ENCODE measurements around the gene MTCH2.

The MTCH2 gene

DNA sequence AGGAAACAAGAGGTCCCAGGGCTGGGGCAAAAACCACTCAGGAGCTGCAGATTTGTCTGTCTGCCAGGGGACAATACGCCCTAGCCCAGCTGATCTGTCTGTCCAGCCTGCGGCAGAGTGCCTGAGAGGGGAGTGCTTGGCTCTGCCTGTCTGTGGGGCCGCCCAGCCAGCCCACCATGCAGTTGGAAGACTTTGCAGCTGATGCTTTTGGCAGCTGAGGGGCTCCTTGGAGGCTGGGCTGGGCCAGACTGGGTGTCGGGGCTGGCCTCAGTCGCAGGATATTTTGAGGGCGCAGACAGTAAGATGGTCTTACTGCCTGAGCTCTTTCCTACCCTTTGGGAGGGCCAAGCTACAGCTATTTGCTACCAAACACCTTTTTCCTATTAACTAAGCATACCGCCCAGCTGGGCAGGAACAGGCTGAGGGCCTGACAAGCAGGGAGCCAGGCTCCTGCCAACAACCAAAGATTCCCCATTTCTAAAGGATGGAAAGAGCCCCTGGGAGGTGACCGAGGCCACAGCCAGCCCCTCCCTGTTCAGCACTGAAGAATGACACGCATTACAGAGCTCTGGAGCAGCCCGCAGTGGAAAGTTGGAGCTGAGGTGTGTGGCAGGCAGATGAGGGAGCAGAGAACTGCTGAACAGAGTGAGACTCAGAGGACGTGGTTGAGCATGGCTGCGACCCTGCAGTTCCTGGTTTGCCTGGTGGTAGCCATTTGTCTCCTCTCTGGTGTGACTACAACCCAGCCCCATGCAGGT lies 56.1 kb downstream of the MTCH2 start, which contains the start of gene FAM180B:
FAM180B (plus strand) TSS at position 581 of the 758 bp plus-strand sequence; CDS start at position 672, 91 bp downstream.
- no peak for DNase-seq (ENCODE audit: insufficient read length, low spot score)
- FAIRE-seq, result no peak
- TF ChIP-seq, protein P1, sequence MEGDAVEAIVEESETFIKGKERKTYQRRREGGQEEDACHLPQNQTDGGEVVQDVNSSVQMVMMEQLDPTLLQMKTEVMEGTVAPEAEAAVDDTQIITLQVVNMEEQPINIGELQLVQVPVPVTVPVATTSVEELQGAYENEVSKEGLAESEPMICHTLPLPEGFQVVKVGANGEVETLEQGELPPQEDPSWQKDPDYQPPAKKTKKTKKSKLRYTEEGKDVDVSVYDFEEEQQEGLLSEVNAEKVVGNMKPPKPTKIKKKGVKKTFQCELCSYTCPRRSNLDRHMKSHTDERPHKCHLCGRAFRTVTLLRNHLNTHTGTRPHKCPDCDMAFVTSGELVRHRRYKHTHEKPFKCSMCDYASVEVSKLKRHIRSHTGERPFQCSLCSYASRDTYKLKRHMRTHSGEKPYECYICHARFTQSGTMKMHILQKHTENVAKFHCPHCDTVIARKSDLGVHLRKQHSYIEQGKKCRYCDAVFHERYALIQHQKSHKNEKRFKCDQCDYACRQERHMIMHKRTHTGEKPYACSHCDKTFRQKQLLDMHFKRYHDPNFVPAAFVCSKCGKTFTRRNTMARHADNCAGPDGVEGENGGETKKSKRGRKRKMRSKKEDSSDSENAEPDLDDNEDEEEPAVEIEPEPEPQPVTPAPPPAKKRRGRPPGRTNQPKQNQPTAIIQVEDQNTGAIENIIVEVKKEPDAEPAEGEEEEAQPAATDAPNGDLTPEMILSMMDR (IDR thresholded peaks at IDR 0.05; ENCODE audit: insufficient read depth, missing control alignments), result no peak

DNA sequence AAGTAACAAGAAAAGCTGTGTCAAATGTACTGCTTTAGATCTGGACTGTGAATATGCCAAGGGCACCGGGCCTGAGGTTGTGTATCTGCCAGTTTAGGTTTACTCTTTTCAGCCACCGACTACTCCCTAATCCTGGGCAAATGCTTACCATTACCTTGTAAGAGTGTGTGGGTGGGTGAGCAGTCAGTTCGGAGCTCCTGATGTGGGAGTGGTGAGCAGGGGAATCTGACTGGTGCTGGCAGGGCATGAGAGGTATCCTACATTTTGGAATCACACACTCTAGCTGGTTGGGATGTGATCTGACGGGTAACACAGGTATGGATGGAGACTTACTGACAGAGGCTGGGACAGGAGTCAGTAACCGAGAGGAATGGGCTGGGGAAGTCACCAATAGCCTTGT lies 58.5 kb downstream of the MTCH2 start:
- DNase-seq (ENCODE audit: insufficient read length, low spot score) (no peak), FAIRE-seq (no peak)
- TF ChIP-seq, protein P1 (IDR thresholded peaks at IDR 0.05; ENCODE audit: insufficient read depth, missing control alignments), result no peak

DNA sequence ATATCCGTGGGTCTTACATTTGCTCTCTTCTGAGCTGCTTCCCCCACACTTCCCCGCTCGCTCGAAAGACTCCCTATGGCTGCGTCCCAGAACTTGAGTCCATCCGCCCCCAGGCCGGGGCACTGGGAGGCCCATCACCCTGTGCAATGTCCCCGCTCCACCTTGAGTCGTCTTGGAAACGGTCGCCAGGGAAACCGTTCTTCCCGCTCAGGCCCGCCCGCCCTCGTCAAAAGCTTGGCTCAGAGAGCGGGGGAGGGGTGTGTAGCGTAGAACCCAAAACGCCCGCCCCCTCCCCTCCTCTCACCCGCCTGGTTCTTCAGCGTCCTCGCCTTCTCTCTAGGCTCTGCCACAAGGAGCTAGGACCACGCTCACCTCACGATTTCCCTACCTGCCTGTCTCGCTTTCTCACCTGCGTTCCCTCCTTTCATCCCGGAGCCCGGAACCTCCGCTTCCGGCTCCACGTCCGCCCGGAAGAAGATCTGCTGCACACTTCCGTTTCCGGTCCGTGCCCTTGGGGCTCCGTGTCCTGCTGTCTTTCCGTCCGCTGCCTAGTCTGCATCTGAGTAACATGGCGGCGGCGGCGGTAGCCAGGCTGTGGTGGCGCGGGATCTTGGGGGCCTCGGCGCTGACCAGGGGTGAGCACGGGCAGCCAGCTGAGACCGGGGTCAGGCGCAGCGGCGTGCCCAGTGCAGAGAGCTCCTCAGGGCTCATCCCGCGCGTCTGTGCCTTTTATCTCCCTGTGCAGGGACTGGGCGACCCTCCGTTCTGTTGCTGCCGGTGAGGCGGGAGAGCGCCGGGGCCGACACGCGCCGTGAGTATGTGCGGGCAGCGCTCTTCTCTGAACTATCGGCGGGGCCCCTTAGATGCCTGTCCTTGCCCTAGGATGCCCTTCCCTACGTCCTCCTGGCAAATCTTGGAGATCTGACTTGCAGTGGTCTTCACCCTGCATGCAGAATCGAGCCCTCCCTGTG lies 63.5 kb downstream of the MTCH2 start, which contains the start of the genes KBTBD4 and NDUFS3:
KBTBD4 (minus strand) TSS at position 447 of the 971 bp plus-strand sequence; CDS start at position 428, 19 bp downstream.
NDUFS3 (plus strand) TSS at position 551 of the 971 bp plus-strand sequence; CDS start at position 569, 18 bp downstream.
- peak; percentile 91 for DNase-seq (ENCODE audit: insufficient read length, low spot score)
- FAIRE-seq, result no peak
- TF ChIP-seq, protein P1 (IDR thresholded peaks at IDR 0.05; ENCODE audit: insufficient read depth, missing control alignments), result no peak

DNA sequence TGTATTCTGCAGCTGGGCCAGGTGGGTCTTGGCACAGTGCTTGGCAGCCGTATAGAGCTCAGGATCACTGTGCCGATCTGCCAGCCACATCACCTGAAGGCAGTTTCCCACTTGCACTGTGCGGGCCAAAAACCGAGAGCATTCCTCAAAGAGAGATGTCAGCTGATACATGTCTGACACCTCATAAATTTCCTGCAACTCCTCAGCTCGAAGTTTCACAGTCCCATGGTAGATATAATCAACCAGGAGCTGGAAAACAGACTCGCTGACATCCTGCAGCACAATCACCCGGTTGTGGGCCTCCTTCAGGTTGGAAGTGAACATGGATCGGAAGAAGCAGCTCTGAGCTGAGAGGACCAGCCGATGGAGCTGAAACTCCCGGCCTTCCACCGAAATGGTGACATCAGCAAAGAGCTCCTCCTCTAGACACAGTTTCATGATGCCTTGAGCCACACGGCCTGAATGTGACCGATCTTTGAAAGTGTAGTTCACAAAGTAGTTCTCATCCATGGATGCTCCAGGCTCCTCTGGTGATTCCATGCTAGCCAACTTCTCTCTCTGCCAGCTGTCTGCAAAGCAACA lies 64.8 kb downstream of the MTCH2 start:
- TF ChIP-seq, protein P1 (IDR thresholded peaks at IDR 0.05; ENCODE audit: insufficient read depth, missing control alignments), result no peak
- no peak for FAIRE-seq
- DNase-seq (ENCODE audit: insufficient read length, low spot score), result no peak

DNA sequence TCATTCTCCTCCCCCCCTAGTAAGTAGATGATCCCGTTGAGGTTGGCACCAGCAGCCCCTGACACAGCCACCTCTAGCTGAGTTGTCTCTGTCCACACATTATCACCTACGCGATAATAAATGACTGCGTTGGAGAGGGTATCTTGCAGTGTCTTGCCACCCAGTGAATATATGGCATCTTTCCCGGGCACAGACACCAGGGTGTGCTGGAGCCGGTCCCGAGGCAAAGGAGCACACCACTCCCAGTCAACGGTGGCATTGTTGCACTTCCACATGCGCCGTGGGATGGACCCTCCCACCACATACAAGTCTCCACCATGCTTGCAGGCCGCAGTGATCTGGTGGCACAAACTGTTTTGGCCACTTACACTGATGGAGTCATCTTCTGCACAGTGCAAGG lies 69.0 kb downstream of the MTCH2 start:
- DNase-seq (ENCODE audit: insufficient read length, low spot score), result no peak
- no peak for FAIRE-seq
- TF ChIP-seq, protein P1 (IDR thresholded peaks at IDR 0.05; ENCODE audit: insufficient read depth, missing control alignments), result no peak

DNA sequence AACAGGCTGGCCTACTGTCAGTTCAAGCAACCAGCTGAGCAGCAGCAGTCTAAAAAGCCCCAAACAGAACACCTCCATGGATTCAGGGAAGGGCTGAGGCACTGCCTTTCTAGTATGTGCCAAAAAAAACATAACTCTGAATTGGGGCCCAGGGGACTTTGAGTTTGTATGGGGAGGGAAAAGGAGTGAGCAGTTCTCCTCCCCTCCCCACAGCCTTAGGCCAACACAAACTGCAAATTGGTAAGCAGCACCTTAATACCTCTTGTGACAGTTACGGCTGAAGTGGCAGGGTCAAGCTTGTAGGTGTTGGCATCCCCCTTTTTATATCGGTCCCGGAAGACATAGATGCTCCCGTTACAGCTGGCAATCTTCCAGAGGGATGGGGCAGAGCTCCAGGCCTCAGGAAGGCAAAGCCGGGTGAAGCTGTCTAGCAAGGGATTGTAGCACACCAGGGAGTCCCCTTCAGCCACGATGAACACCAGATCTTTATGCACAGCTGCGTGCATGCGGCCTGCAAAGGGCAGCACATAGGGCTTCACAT lies 69.6 kb downstream of the MTCH2 start:
- no peak for DNase-seq (ENCODE audit: insufficient read length, low spot score)

More for the DNA sequence above, 69.6 kb downstream of the MTCH2 start:
- TF ChIP-seq, protein P1 (IDR thresholded peaks at IDR 0.05; ENCODE audit: insufficient read depth, missing control alignments), result no peak
- FAIRE-seq, result no peak

Data from D721Med (cell line).